ENCODE measurements around the gene PPM1N.

PPM1N gene, protein sequence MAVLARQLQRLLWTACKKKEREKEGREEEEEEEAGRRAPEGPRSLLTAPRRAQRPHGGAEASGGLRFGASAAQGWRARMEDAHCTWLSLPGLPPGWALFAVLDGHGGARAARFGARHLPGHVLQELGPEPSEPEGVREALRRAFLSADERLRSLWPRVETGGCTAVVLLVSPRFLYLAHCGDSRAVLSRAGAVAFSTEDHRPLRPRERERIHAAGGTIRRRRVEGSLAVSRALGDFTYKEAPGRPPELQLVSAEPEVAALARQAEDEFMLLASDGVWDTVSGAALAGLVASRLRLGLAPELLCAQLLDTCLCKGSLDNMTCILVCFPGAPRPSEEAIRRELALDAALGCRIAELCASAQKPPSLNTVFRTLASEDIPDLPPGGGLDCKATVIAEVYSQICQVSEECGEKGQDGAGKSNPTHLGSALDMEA

GRCh38 chr19:45498411-45499195 lies at the start of gene PPM1N:
Gene PPM1N (plus strand): TSS chr19:45498443. CDS start chr19:45498473, 30 bp downstream.
- DNase-seq: peak in 2 of 3 experiments; percentile 64 to 74

- no peak for DNase-seq
These were observed 49.4 kb upstream of the PPM1N start for GRCh38 chr19:45448887-45449299.

GRCh38 chr19:45450012-45450333 lies 48.3 kb upstream of the PPM1N start:
- DNase-seq: no peak

- peak in 1 of 3 experiments; percentile 40 for DNase-seq
These were observed 47.0 kb upstream of the PPM1N start for GRCh38 chr19:45451131-45451849.

DNA sequence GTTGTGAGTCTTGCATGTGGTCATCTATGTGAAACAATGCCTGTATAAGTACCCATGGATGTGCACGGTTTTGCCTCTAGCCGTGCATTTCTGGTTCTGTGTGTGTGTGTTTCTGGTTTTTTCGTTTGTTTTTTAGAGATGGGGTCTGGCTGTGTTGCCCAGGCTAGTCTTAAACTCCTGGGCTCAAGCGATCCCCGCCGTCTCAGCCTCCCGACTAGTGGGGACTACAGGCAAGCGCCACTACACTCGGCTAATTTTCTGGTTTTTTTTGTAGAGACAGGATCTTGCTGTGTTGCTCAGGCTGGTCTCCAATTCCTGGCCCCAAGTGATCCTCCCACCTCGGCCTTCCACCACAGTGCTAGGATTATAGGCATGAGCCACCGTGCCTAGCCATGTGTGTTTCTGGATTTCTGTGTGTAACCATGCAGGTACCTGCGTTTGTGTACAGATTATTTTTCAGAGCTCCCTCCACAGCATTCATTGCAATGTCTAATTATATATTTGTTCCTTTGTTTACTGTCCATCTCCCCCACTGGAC lies 46.3 kb upstream of the PPM1N start:
- no peak for DNase-seq

- peak in 2 of 3 experiments; percentile 26 to 40 for DNase-seq
These were observed 42.3 kb upstream of the PPM1N start for GRCh38 chr19:45455707-45456499.

- no peak for DNase-seq
These were observed 41.8 kb upstream of the PPM1N start for GRCh38 chr19:45456500-45456815.

DNA sequence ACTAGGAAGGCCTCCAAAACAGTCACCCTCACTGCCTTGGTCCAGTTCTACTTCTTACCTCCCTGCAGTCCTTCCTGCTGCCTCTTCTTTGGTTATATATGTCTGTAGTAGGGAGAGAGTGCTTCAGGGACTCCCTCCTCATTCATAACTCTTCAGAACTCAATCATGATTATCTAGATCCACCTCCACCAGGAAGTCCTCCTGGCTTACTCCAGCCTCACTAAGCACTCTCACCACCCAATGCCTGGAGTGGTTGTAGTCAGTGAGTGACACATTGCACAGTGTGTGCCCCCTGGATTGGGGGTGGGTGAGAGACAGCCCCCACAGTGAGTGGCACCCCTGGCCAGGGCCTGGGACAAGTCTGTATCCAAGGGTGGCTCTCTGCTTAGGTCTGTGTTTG lies 40.5 kb upstream of the PPM1N start:
- no peak for DNase-seq

- DNase-seq: no peak
These were observed 37.4 kb upstream of the PPM1N start for GRCh38 chr19:45460807-45461347.

- no peak for DNase-seq
These were observed 36.1 kb upstream of the PPM1N start for GRCh38 chr19:45462174-45462573.

DNA sequence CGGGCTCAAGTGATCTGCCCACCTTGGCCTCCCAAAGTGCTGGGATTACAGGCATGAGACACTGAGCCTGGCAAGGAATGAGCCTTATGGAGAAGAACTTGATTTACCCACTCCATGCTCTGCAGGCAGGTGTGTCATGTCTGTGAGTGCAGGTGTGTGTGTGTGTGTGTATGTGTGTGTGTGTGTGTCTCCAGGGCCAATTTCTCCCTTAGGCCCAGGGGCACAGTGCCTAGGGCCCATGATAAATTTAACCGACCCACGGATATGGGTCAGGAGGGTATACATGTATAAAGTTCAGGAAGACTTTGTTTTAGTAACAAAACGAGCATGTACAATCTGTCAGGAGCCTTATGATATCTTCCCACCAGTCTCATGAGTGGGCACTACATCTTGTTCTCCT lies 35.0 kb upstream of the PPM1N start:
- DNase-seq: no peak

DNA sequence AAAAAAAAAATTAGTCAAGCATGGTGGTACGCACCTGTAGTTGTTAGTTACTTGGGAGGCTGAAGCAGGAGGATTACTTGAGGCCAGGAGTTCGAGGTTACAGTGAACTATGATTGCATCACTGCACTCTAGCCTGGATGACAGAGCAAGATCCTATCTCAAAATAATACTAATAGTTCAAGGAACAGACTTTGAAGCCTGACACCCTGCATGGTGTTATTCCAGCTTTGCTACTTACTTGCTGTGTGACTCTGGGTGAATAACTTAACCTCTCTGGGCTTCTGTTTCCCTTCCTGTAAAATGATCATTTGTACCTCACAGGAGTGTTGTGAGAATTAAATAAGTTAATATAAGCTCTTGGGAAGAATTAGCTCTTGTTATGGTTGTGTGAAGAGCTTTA lies 34.0 kb upstream of the PPM1N start:
- no peak for DNase-seq

- DNase-seq: no peak
These were observed 33.3 kb upstream of the PPM1N start for GRCh38 chr19:45464852-45465441.

DNA sequence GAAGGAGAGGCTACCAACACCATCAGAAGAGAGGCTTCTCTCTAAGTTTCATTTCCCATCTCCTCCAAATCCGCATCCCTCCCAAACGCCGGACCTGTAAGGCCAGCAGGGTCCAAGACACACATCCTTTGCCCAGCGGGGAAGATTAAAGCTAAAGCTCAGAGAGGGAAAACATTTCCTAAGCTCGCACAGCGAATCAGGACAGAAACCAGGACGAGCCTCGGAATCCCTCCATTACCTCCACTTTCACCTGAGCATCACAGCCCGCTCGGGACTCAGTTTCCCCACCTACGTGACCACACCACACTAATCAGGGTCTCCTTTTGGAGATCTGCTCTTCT lies 31.2 kb upstream of the PPM1N start:
- DNase-seq: no peak

DNA sequence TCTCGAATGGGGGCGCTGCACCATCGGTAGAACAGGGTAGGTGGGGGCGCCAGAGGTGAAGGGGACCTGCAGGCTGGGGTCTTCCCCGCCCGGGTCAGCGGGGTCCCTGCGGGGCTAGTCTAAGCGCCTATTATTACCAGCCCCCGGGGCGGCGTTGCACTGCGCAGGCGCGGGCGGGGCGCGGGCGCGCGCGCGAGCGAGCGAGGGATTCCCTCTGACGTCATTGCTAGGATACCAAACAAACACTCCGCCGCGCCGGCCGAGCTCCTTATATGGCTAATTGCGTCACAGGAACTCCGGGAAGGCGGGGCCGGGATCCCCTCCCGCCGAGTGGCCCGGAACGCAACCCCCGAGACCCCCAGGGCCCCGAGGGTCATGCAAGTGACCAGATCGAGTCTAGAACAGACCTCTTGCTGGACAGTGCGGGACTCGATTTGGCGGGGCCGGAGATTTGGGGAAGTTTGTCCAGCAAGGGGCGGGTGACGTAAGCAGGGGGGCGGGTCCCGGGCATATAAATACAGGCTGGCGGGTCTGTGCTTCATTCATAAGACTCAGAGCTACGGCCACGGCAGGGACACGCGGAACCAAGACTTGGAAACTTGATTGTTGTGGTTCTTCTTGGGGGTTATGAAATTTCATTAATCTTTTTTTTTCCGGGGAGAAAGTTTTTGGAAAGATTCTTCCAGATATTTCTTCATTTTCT lies 30.6 kb upstream of the PPM1N start, which contains the start of gene FOSB:
FOSB (plus strand) TSS at position 541 of the 703 bp plus-strand sequence. CDS start 591 bp downstream, outside the sequence.
- DNase-seq: peak; percentile 85 to 97 (median 95)

- no peak for DNase-seq
These were observed 30.0 kb upstream of the PPM1N start for GRCh38 chr19:45468159-45468651.

- DNase-seq: no peak
These were observed 29.5 kb upstream of the PPM1N start for GRCh38 chr19:45468803-45469131.

GRCh38 chr19:45469132-45469944 lies 28.9 kb upstream of the PPM1N start:
- peak; percentile 84 to 97 (median 90) for DNase-seq

GRCh38 chr19:45469945-45470761 lies 28.1 kb upstream of the PPM1N start:
- DNase-seq: no peak
